HG03097 (cell line): Measurements from ENCODE around the gene KIF14.
"Not testable (repeated sequence)": the region's sequence is repeated elsewhere in the genome, so short reads cannot be mapped to it uniquely, and the experiment has no call there.

Experiments
- ATAC-seq: cut with Tn5 transposase; IDR thresholded peaks from one replicate; pipeline ENCODE4 v1.9.1; 2021; ENCODE audit not compliant: unreplicated experiment, low FRiP score

KIF14 gene

DNA sequence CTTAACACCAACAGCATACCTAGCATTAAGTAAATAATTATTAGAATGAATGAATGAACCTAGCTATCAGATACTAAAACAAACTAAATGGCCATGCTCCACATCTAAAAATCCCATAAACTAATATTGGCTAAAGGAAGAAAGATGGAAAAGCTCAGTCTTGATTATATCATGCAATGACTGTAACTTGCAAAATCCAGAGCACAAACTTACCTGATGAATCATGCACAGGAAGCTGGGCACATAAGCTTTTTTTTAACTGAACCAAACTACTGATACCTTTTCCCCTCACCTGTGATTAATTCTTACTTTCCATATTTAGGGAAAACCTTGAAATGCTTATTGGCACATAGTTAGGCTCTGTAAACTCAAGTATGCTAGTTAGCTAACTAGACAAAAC, 70.2 kb downstream of the KIF14 start:
- no peak for ATAC-seq

DNA sequence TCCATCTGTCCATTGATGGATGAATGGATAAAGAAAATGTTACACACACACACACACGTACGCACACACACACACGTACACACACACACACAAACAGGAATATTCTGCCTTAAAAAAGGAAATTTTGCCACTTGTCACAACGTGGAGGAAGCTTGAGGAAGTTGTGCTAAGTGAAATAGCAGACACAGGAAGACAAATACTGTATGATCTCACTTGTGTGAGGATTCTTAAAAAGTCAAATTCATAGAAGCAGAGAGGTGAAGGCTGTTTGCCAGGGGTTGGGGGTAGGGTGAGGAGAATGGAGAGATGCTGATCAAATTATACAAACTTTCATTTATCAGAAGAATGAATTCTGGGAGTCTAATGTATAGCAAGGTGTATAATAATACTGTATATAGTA, 73.2 kb downstream of the KIF14 start:
- no peak for ATAC-seq

- ATAC-seq = no peak
Measured at GRCh38 chr1:200546577-200546976, 74.0 kb downstream of the KIF14 start.

DNA sequence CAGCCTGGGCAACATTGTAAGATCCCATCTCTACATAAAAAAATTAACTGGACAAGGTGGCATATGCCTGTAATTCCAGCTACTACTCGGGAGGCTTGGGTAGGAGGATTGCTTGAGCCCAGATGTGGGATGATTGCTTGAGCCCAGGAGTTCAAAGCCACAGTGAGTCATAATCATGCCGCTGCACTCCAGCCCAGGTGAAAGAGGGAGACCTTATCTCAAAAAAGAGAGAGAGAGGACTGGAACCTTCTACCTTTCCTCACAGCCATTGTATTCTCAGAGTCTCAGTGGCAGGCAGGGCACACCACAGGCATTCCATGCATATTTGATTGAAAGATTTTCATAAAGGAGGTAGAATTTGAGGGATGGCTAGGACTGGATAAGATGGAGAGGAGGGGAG, 78.4 kb downstream of the KIF14 start:
- no peak for ATAC-seq

DNA sequence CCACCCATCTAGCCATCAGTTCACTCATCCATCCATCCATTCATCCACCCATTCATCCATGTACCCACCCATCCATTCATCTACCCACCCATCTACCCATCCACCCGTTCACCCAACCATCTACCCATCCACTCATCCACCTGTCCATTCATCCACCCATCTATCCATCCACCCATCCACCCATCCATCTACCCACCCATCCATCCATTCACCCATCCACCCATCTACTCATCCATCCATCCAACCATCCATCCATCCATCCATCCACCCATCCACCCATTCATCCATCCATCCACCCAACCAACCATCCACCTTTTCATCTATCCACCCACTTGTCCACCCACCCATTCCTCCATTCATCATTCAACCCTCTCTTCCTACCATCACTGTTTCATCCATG, 80.3 kb downstream of the KIF14 start:
- no peak for ATAC-seq

GRCh38 chr1:200538179-200538578, 82.4 kb downstream of the KIF14 start:
- no peak for ATAC-seq

DNA sequence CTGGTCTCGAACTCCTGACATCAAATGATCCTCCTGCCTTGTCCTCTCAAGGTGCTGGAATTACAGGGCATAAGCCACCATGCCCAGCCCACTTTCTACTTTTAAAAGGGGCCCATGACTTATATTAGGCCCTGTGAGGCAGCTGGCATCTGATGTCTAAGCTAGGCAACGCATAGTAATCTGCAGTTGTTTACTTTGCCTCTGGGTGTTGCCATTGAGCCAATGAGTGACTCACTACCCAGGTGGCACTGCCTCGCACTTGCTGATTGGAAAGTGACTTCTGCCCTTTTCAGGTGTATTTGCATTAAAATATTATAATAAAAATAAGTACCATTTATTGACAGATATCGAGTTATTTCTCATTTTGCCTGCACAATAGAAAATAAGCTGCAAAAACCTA, 84.9 kb downstream of the KIF14 start:
- ATAC-seq = no peak

DNA sequence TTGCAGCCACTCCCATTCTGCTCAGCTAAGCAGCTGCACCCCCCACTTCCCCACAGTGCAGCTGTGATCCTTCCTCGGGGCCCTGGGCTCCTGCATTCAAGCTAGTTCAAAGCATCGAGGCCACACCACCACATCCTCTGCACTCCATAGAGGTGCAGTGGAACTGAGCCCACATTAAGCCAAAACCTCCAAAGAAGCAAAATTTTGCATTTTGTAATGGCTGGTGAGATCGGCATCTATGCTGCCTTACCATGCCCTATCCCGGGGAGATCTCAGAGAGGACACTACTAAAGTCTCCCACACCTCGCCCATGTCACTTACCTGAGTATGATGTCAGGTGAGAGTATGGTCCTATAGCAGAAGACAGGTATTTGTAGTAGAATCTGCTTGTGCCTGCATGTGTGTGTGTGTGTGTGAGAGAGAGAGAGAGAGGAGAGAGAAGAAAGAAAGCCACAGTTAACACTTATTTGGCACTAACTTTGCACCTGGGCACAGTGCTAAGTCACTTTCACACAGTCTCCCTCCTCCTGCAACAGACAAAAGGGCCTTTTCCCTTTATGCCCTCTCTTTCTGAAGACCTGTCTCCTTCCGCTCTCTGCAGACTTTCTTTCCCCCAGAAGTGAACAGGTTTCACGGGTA, 89.8 kb downstream of the KIF14 start:
- no peak for ATAC-seq

- ATAC-seq = no peak
Measured at GRCh38 chr1:200528858-200529606, 91.5 kb downstream of the KIF14 start.

DNA sequence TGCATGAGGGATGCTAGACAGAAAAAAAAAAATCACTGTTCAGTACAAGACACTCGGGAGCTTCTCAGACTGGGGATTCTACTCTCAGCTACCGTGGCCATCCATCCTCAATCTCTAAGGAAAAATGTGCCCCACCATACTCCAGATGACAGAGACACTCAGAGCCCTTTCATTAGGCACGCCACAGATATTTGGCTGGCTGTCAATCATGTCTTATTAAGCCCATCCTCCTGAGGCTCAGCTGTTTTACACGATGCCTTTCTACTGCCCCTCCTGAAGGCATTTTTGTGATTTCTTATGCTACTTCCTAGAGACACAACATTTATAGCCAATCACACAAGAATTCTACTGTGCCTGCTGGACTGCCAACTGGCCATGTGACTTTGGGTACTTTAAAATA, 92.9 kb downstream of the KIF14 start:
- no peak for ATAC-seq

- no peak for ATAC-seq
Measured at GRCh38 chr1:200526709-200527612, 93.6 kb downstream of the KIF14 start.

DNA sequence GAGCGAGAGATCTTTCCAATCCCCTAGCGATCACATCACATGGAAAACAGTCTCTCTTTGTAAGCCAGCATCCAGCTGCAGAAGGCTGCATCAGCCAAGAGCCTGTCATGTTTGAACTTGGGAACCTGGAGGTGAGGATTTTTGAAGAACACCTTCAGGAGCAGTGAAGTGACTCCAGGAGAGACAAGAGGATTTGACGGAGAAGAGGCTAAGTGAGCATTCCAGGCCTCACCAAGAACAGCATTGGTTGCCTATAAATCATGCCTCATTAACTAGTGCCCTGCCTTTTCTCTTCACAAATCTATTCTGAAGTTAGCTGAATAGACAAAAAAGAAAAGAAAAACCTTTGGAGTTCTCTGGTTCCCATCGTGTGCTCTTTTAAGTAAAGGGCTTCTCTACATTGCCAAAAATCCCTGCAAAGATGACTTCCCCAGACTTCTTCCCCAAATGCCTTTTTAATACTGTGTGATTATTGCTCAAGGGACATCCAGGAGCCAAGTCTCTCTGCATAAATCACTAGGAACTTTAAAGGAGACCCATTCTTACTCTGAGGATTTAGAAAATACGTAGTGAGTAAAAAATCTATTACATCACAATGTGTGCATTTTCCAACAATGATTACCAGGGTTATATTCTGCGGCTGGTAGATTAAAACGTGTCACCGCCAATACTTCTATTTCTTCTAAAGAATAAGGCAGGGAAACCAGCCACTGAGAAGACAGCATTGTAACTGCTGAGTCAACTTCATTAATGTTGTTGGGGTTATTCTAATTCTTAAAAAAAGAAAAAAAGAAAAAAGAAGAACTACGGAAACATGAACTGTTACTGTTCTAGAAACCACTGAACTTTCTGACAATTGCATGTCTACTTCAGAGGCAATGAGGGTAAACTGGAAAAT, 95.2 kb downstream of the KIF14 start:
- no peak for ATAC-seq

GRCh38 chr1:200524551-200524950, 96.0 kb downstream of the KIF14 start:
- ATAC-seq = not testable (repeated sequence)

DNA sequence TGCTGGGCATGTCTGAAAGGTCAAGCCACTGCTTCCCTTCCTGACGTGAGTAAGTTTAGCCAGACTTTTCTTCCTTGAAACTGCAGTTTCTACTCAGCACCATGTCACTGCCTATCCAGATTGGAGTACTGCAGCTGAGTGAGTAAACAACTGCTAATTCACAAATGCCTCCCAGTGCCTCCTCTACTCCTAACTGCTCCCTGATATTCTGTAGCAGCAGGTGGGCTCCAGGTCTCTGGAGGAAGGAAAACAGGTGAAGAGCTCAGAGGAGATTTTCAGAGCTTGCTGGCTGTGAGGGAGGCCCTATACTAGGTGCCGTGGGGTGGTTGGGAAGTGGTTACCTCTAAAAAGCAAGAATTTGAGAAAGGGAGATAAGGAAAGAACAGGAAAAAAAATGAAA, 96.5 kb downstream of the KIF14 start:
- no peak for ATAC-seq

DNA sequence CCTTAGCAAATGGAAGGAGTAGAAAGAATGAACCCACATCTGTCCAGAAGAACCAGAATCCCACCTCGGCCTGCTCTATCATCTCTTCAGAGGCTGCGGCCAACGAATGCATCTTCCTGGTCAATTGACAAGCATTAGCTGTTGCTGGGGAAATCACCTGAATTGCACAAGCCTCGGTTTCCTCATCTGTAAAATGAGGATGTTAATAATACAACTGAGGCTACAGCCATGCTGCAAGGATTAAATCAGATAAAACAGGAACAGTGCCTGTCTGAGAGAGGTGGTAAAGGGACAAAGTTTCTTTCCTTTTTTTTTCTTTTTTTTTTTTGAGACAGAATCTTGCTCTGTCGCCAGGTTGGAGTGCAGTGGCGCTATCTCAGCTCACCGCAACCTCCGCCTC, 99.8 kb downstream of the KIF14 start:
- ATAC-seq = no peak

DNA sequence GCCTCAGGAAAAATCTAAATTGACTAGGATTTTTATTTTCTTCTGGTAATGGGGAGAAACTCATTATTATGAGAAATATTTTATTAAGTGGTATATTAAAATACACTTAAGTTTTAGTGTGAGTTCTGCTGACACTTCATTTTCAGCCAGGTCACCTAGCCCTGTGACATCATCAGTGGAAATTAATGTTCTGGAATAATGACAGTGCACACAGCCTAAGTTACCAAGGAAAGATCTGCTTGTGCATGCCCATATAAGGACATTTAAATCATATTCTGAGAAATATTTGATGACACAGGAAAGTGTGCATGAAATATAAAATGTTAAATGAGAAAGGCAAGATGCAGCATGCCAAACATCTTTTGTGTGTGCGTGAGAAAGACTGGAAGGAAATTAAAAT, 102.0 kb downstream of the KIF14 start:
- no peak for ATAC-seq

DNA sequence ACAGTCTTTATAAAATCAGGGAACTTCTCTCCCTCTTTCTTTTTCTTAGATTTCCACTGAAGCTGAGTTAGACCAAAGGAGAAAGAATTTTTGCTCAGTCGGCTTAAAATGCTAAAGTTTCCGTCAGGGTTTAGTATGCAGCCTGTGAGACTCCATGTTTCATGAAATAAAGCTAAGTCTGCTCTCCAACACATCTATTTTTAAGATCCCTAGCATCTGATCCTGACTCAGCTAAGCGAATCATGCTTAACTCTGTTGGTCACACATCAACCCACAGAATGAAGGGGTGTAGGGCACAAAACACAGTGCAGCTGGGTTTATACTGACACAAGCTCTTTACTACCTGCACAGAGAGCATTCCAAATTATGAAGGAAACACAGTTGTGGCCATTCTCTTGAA, 108.4 kb downstream of the KIF14 start:
- ATAC-seq = no peak

GRCh38 chr1:200510228-200510623, 110.3 kb downstream of the KIF14 start:
- no peak for ATAC-seq

DNA sequence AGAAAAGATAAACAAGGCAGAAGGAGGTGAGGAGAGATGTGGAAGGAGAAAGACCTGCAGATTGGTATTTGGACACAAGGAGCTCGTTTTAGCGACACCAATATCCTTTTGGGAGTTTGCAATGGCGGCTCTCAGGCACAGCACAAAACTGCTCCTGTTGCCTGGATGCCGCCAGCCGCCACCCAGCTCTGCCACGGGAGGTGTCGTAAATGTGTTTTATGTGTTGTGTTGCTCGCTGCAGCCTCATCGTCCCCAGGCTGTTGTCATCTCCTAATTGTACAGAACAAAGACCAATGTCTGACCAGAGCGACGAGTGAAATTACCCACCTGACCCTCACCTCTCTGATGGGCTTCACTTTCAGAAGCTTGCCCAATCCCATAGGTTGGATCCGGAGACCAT, 114.1 kb downstream of the KIF14 start:
- ATAC-seq = no peak

GRCh38 chr1:200505257-200505656, 115.3 kb downstream of the KIF14 start:
- ATAC-seq = no peak
